GM23338 (cell line): ENCODE results near the gene NADK. TPM values are rescaled to one million over a fixed set of nuclear protein-coding genes. Genes with fewer than 3 reads are reported as not detected.

ENCODE experiments used
- ATAC-seq: fragments of 200-7000 bp; cut with Tn5 transposase; 3 replicates; pipeline ENCODE4 v1.9.1; 2020
- DNase-seq: peaks from one replicate; pipeline ENCODE4 v3.0.0-alpha.2; 2015; ENCODE audit warnings: low spot score
- H2AFZ ChIP-seq: fragments of 200-600 bp; sonication (generic); 2 replicates; pipeline ENCODE4 v1.8.0; 2016; ENCODE audit warnings: antibody characterized with exemption, mild to moderate bottlenecking, moderate library complexity
- H3F3A ChIP-seq: fragments of 200-600 bp; sonication (generic); replicated peaks from 2 replicates; pipeline ENCODE4 v1.8.0; 2017; ENCODE audit warnings: antibody characterized with exemption, mixed run types, low read depth
- H3K27ac ChIP-seq: fragments of 200-600 bp; sonication (generic); 2 replicates; pipeline ENCODE4 v1.6.1; 2016; ENCODE audit warnings: low read depth
- H3K27me3 ChIP-seq: fragments of 200-600 bp; sonication (generic); 2 replicates; pipeline ENCODE4 v1.8.0; 2016; ENCODE audit warnings: mild to moderate bottlenecking, mixed run types, moderate library complexity; ENCODE audit not compliant: insufficient read depth
- H3K36me3 ChIP-seq: fragments of 200-600 bp; sonication (generic); 2 replicates; pipeline ENCODE4 v1.8.0; 2016; ENCODE audit warnings: mild to moderate bottlenecking; ENCODE audit not compliant: insufficient read depth
- H3K4me1 ChIP-seq: fragments of 200-600 bp; sonication (generic); 2 replicates; pipeline ENCODE4 v1.8.0; 2016; ENCODE audit warnings: mild to moderate bottlenecking, moderate library complexity; ENCODE audit not compliant: insufficient read depth
- H3K4me2 ChIP-seq: fragments of 200-600 bp; sonication (generic); 2 replicates; pipeline ENCODE4 v1.7.1; 2017; ENCODE audit warnings: mixed run types
- H3K4me3 ChIP-seq: fragments of 200-600 bp; sonication (generic); 2 replicates; pipeline ENCODE4 v1.6.1; 2016; ENCODE audit warnings: mixed run types
- H3K79me2 ChIP-seq: fragments of 200-600 bp; sonication (generic); replicated peaks from 2 replicates; pipeline ENCODE4 v1.8.0; 2017; ENCODE audit warnings: mild to moderate bottlenecking; ENCODE audit not compliant: insufficient read depth
- H3K9me2 ChIP-seq: fragments of 200-600 bp; sonication (generic); 2 replicates; pipeline ENCODE4 v1.8.0; 2017; ENCODE audit not compliant: insufficient read depth
- H4K20me1 ChIP-seq: fragments of 200-600 bp; sonication (generic); replicated peaks from 2 replicates; pipeline ENCODE4 v1.8.0; 2017; ENCODE audit warnings: mild to moderate bottlenecking; ENCODE audit not compliant: insufficient read depth
- H3K27ac Mint-ChIP-seq: 2 replicates; pipeline ENCODE4 v1.8.0; 2020; ENCODE audit warnings: inconsistent platforms, mild to moderate bottlenecking, moderate library complexity, mixed read lengths
- H3K27me3 Mint-ChIP-seq: 3 replicates; pipeline ENCODE4 v1.8.0; 2022; ENCODE audit warnings: low read depth, mild to moderate bottlenecking, moderate library complexity, mixed read lengths, inconsistent platforms; ENCODE audit not compliant: insufficient read depth, poor library complexity
- H3K36me3 Mint-ChIP-seq: 3 replicates; pipeline ENCODE4 v1.8.0; 2021; ENCODE audit warnings: low read depth, mild to moderate bottlenecking, inconsistent platforms, moderate library complexity, mixed read lengths
- H3K4me1 Mint-ChIP-seq: 3 replicates; pipeline ENCODE4 v1.8.0; 2020; ENCODE audit warnings: mild to moderate bottlenecking, inconsistent platforms, mixed read lengths
- H3K4me3 Mint-ChIP-seq: 3 replicates; pipeline ENCODE4 v1.8.0; 2021; ENCODE audit warnings: moderate library complexity, mild to moderate bottlenecking, inconsistent platforms, mixed read lengths
- H3K9me3 Mint-ChIP-seq: 3 replicates; pipeline ENCODE4 v1.8.0; 2020; ENCODE audit warnings: moderate library complexity, mild to moderate bottlenecking, inconsistent platforms, mixed read lengths
- CREB1 ChIP-seq: fragments of 250-450 bp; sonication (Bioruptor Pico); IDR thresholded peaks from 2 replicates; pipeline ENCODE4 v1.5.0; 2020; ENCODE audit warnings: low read depth, mild to moderate bottlenecking, moderate library complexity
- EZH2 ChIP-seq: fragments of 200-600 bp; sonication (generic); IDR thresholded peaks from one replicate; pipeline ENCODE4 v1.8.0; 2017; ENCODE audit warnings: antibody characterized with exemption, mild to moderate bottlenecking, low read depth; ENCODE audit not compliant: unreplicated experiment
- EZH2phosphoT487 ChIP-seq: fragments of 200-600 bp; sonication (generic); IDR thresholded peaks from one replicate; pipeline ENCODE4 v1.8.1; 2018; ENCODE audit warnings: antibody characterized with exemption; ENCODE audit not compliant: unreplicated experiment
- JUNB ChIP-seq: IDR thresholded peaks from one replicate; pipeline ENCODE4 v1.6.1; 2016; ENCODE audit warnings: antibody characterized with exemption; ENCODE audit not compliant: unreplicated experiment
- NANOG ChIP-seq: IDR thresholded peaks from 2 replicates; pipeline ENCODE4 v1.6.1; 2016; ENCODE audit warnings: antibody characterized with exemption, borderline replicate concordance
- POLR2AphosphoS5 ChIP-seq: IDR thresholded peaks from 2 replicates; pipeline ENCODE4 v1.6.1; 2016; ENCODE audit warnings: antibody characterized with exemption, low read depth
- STAT1 ChIP-seq: IDR thresholded peaks from one replicate; pipeline ENCODE4 v1.6.1; 2016; ENCODE audit warnings: antibody characterized with exemption; ENCODE audit not compliant: unreplicated experiment
- ZNF114 ChIP-seq: fragments of 250-450 bp; sonication (Bioruptor Pico); IDR thresholded peaks from 2 replicates; pipeline ENCODE4 v1.5.0; 2020; ENCODE audit warnings: mild to moderate bottlenecking, moderate library complexity
- ZNF331 ChIP-seq: fragments of 250-450 bp; sonication (Bioruptor Pico); IDR thresholded peaks from 2 replicates; pipeline ENCODE4 v1.5.0; 2020; ENCODE audit warnings: low read depth, mild to moderate bottlenecking, moderate library complexity
- polyA plus RNA-seq: library from polyadenylated mRNA; unstranded; fragments of >200 nt; fragmentation: Nextera tagmentation; extraction: Ambion mirVana; gene quantifications from 2 replicates; pipeline ENCODE4 v1.2.1, GENCODE V29; 2016
- total RNA-seq: library from RNA; depleted of rRNA; stranded (reverse); fragments of >200 nt; shearing (Covaris generic); gene quantifications from 2 replicates; pipeline ENCODE4 v1.2.3, GENCODE V29; 2014
- TF ChIP-seq, protein P1 (sequence below): IDR thresholded peaks from one replicate; pipeline ENCODE4 v1.6.1; 2018; ENCODE audit warnings: antibody characterized with exemption; ENCODE audit not compliant: unreplicated experiment
- TF ChIP-seq, protein P2 (sequence below): IDR thresholded peaks from 2 replicates; pipeline ENCODE4 v1.6.1; 2016; ENCODE audit warnings: antibody characterized with exemption
- TF ChIP-seq, protein P3 (sequence below): fragments of 250-450 bp; sonication (Bioruptor Pico); IDR thresholded peaks from 2 replicates; pipeline ENCODE4 v1.5.0; 2020; ENCODE audit warnings: mild to moderate bottlenecking, moderate library complexity
- TF ChIP-seq, protein P4 (sequence below), 2 experiments: fragments of 200-600 bp in 1 of 2; sonication (generic) in 1 of 2; conservative IDR thresholded peaks; 2 replicates each; pipeline versions ENCODE4 v1.5.1 to v1.6.1; 2016 to 2017; ENCODE audit warnings: antibody characterized with exemption in 2 of 2, low read depth in 2 of 2, mild to moderate bottlenecking in 2 of 2, moderate library complexity in 1 of 2

The NADK gene
- total and polyA plus RNA-seq, 2 experiments from 2014 or later, result 45.3 to 73.2 TPM

DNA sequence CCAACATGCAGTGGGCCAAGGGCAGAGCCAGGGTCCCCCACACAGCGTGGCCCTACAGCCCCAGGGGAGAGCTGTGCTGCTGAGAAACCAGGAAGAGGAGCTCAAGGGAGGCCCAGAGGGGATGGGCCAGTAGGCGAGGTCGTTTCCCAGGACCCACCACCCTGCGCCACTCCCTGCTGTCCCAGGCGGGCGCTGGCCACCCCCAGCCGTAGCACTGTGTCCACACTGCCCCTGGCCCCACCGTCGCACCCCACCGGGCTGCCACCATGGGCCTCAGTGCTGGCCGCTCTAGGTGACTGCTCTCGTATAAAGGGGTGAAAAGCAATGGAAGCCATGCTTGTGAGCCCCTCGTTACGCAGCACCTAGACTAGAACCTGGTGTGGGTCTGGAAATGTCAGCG is 22.4 kb downstream of the NADK start:
- H3K36me3 ChIP-seq, result peaks cover 8% of the 10 kb centered on the region; the same call in 1 of the 2 replicates
- peaks cover 3% of the 10 kb centered on the region; the same call in 2 of the 3 replicates for H3K4me1 Mint-ChIP-seq
- H3K4me2 ChIP-seq, result no peak overlapping the region
- DNase-seq (no peak), ATAC-seq (no peak)
- no peaks in the 10 kb centered on the region for H3K9me2 ChIP-seq
- no peak for TF ChIP-seq NANOG
- TF ChIP-seq, protein P1, sequence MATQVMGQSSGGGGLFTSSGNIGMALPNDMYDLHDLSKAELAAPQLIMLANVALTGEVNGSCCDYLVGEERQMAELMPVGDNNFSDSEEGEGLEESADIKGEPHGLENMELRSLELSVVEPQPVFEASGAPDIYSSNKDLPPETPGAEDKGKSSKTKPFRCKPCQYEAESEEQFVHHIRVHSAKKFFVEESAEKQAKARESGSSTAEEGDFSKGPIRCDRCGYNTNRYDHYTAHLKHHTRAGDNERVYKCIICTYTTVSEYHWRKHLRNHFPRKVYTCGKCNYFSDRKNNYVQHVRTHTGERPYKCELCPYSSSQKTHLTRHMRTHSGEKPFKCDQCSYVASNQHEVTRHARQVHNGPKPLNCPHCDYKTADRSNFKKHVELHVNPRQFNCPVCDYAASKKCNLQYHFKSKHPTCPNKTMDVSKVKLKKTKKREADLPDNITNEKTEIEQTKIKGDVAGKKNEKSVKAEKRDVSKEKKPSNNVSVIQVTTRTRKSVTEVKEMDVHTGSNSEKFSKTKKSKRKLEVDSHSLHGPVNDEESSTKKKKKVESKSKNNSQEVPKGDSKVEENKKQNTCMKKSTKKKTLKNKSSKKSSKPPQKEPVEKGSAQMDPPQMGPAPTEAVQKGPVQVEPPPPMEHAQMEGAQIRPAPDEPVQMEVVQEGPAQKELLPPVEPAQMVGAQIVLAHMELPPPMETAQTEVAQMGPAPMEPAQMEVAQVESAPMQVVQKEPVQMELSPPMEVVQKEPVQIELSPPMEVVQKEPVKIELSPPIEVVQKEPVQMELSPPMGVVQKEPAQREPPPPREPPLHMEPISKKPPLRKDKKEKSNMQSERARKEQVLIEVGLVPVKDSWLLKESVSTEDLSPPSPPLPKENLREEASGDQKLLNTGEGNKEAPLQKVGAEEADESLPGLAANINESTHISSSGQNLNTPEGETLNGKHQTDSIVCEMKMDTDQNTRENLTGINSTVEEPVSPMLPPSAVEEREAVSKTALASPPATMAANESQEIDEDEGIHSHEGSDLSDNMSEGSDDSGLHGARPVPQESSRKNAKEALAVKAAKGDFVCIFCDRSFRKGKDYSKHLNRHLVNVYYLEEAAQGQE, result no peak
- TF ChIP-seq, protein P2, sequence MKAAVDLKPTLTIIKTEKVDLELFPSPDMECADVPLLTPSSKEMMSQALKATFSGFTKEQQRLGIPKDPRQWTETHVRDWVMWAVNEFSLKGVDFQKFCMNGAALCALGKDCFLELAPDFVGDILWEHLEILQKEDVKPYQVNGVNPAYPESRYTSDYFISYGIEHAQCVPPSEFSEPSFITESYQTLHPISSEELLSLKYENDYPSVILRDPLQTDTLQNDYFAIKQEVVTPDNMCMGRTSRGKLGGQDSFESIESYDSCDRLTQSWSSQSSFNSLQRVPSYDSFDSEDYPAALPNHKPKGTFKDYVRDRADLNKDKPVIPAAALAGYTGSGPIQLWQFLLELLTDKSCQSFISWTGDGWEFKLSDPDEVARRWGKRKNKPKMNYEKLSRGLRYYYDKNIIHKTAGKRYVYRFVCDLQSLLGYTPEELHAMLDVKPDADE, result no peak
- TF ChIP-seq EZH2phosphoT487, result no peak
- TF ChIP-seq CREB1 (CRISPR knock-in tag), result no peak
- TF ChIP-seq ZNF331 (CRISPR knock-in tag), result no peak
- no peak for TF ChIP-seq POLR2AphosphoS5
- TF ChIP-seq EZH2, result no peak
- TF ChIP-seq ZNF114 (CRISPR knock-in tag), result no peak
- no peak for TF ChIP-seq JUNB
- TF ChIP-seq STAT1, result no peak
- TF ChIP-seq, protein P3, sequence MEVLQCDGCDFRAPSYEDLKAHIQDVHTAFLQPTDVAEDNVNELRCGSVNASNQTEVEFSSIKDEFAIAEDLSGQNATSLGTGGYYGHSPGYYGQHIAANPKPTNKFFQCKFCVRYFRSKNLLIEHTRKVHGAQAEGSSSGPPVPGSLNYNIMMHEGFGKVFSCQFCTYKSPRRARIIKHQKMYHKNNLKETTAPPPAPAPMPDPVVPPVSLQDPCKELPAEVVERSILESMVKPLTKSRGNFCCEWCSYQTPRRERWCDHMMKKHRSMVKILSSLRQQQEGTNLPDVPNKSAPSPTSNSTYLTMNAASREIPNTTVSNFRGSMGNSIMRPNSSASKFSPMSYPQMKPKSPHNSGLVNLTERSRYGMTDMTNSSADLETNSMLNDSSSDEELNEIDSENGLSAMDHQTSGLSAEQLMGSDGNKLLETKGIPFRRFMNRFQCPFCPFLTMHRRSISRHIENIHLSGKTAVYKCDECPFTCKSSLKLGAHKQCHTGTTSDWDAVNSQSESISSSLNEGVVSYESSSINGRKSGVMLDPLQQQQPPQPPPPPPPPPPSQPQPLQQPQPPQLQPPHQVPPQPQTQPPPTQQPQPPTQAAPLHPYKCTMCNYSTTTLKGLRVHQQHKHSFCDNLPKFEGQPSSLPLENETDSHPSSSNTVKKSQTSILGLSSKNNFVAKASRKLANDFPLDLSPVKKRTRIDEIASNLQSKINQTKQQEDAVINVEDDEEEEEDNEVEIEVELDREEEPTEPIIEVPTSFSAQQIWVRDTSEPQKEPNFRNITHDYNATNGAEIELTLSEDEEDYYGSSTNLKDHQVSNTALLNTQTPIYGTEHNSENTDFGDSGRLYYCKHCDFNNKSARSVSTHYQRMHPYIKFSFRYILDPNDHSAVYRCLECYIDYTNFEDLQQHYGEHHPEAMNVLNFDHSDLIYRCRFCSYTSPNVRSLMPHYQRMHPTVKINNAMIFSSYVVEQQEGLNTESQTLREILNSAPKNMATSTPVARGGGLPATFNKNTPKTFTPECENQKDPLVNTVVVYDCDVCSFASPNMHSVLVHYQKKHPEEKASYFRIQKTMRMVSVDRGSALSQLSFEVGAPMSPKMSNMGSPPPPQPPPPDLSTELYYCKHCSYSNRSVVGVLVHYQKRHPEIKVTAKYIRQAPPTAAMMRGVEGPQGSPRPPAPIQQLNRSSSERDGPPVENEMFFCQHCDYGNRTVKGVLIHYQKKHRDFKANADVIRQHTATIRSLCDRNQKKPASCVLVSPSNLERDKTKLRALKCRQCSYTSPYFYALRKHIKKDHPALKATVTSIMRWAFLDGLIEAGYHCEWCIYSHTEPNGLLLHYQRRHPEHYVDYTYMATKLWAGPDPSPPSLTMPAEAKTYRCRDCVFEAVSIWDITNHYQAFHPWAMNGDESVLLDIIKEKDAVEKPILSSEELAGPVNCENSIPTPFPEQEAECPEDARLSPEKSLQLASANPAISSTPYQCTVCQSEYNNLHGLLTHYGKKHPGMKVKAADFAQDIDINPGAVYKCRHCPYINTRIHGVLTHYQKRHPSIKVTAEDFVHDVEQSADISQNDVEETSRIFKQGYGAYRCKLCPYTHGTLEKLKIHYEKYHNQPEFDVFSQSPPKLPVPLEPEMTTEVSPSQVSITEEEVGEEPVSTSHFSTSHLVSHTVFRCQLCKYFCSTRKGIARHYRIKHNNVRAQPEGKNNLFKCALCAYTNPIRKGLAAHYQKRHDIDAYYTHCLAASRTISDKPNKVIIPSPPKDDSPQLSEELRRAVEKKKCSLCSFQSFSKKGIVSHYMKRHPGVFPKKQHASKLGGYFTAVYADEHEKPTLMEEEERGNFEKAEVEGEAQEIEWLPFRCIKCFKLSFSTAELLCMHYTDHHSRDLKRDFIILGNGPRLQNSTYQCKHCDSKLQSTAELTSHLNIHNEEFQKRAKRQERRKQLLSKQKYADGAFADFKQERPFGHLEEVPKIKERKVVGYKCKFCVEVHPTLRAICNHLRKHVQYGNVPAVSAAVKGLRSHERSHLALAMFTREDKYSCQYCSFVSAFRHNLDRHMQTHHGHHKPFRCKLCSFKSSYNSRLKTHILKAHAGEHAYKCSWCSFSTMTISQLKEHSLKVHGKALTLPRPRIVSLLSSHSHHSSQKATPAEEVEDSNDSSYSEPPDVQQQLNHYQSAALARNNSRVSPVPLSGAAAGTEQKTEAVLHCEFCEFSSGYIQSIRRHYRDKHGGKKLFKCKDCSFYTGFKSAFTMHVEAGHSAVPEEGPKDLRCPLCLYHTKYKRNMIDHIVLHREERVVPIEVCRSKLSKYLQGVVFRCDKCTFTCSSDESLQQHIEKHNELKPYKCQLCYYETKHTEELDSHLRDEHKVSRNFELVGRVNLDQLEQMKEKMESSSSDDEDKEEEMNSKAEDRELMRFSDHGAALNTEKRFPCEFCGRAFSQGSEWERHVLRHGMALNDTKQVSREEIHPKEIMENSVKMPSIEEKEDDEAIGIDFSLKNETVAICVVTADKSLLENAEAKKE (CRISPR knock-in tag), result no peak
- TF ChIP-seq, protein P4, sequence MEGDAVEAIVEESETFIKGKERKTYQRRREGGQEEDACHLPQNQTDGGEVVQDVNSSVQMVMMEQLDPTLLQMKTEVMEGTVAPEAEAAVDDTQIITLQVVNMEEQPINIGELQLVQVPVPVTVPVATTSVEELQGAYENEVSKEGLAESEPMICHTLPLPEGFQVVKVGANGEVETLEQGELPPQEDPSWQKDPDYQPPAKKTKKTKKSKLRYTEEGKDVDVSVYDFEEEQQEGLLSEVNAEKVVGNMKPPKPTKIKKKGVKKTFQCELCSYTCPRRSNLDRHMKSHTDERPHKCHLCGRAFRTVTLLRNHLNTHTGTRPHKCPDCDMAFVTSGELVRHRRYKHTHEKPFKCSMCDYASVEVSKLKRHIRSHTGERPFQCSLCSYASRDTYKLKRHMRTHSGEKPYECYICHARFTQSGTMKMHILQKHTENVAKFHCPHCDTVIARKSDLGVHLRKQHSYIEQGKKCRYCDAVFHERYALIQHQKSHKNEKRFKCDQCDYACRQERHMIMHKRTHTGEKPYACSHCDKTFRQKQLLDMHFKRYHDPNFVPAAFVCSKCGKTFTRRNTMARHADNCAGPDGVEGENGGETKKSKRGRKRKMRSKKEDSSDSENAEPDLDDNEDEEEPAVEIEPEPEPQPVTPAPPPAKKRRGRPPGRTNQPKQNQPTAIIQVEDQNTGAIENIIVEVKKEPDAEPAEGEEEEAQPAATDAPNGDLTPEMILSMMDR (conservative IDR thresholded peaks at IDR 0.05; ENCODE audit: low read depth in 2 of 2), result no peak
- H3K36me3 Mint-ChIP-seq, result peaks cover 62% of the 10 kb centered on the region
- H3K27ac ChIP-seq, result no peak overlapping the region
- H2AFZ ChIP-seq, result no peak overlapping the region
- no peak overlapping the region for H3K27ac Mint-ChIP-seq
- H3K79me2 ChIP-seq, result peaks cover 17% of the 10 kb centered on the region
- no peaks in the 10 kb centered on the region for H3K27me3 ChIP-seq
- peaks cover 17% of the 10 kb centered on the region for H3K27me3 Mint-ChIP-seq
- no peaks in the 10 kb centered on the region for H3K4me1 ChIP-seq
- H4K20me1 ChIP-seq, result peaks cover 7% of the 10 kb centered on the region; the same call in 1 of the 2 replicates
- H3K4me3 Mint-ChIP-seq, result no peak overlapping the region
- no peak overlapping the region for H3K4me3 ChIP-seq
- no peaks in the 10 kb centered on the region for H3K9me3 Mint-ChIP-seq
- H3F3A ChIP-seq, result peaks cover 15% of the 10 kb centered on the region; the same call in 1 of the 2 replicates
